Parathyroid adenoma (tissue), 2 donors: ENCODE measurements around the gene TFB1M.

Experiments
- H2AFZ ChIP-seq: fragments of 300-600 bp; sonication (generic); one replicate; pipeline ENCODE4 v1.7.0; 2017; ENCODE audit warnings: antibody characterized with exemption, mild to moderate bottlenecking
- H3K27ac ChIP-seq: fragments of 300-600 bp; sonication (generic); one replicate; pipeline ENCODE4 v1.7.0; 2017
- H3K27me3 ChIP-seq: fragments of 300-600 bp; sonication (generic); one replicate; pipeline ENCODE4 v1.7.0; 2017; ENCODE audit warnings: low read length; ENCODE audit not compliant: control insufficient read depth, insufficient read depth
- H3K36me3 ChIP-seq: fragments of 300-600 bp; sonication (generic); one replicate; pipeline ENCODE4 v1.7.0; 2017; ENCODE audit warnings: low read length; ENCODE audit not compliant: control insufficient read depth, insufficient read depth
- H3K4me1 ChIP-seq: fragments of 300-600 bp; sonication (generic); one replicate; pipeline ENCODE4 v1.7.0; 2017; ENCODE audit warnings: control low read depth
- H3K4me2 ChIP-seq: fragments of 300-600 bp; sonication (generic); one replicate; pipeline ENCODE4 v1.7.0; 2017; ENCODE audit warnings: low read length
- H3K4me3 ChIP-seq: fragments of 300-600 bp; sonication (generic); one replicate; pipeline ENCODE4 v1.7.0; 2017; ENCODE audit warnings: low read depth, low read length
- H3K79me2 ChIP-seq: fragments of 300-600 bp; sonication (generic); one replicate; pipeline ENCODE4 v1.7.0; 2017; ENCODE audit warnings: control low read depth
- H3K9ac ChIP-seq: fragments of 300-600 bp; sonication (generic); one replicate; pipeline ENCODE4 v1.7.0; 2017; ENCODE audit warnings: mild to moderate bottlenecking
- H3K9me3 ChIP-seq: fragments of 300-600 bp; sonication (generic); one replicate; pipeline ENCODE4 v1.7.0; 2017; ENCODE audit warnings: low read length; ENCODE audit not compliant: control insufficient read depth
- TF ChIP-seq, protein P1 (sequence below): fragments of 300-600 bp; sonication (generic); IDR thresholded peaks from one replicate; pipeline ENCODE4 v1.7.0; 2017; ENCODE audit warnings: antibody characterized with exemption, mild to moderate bottlenecking
- donor health status: primary hyperparathyroidism.

The TFB1M gene

DNA sequence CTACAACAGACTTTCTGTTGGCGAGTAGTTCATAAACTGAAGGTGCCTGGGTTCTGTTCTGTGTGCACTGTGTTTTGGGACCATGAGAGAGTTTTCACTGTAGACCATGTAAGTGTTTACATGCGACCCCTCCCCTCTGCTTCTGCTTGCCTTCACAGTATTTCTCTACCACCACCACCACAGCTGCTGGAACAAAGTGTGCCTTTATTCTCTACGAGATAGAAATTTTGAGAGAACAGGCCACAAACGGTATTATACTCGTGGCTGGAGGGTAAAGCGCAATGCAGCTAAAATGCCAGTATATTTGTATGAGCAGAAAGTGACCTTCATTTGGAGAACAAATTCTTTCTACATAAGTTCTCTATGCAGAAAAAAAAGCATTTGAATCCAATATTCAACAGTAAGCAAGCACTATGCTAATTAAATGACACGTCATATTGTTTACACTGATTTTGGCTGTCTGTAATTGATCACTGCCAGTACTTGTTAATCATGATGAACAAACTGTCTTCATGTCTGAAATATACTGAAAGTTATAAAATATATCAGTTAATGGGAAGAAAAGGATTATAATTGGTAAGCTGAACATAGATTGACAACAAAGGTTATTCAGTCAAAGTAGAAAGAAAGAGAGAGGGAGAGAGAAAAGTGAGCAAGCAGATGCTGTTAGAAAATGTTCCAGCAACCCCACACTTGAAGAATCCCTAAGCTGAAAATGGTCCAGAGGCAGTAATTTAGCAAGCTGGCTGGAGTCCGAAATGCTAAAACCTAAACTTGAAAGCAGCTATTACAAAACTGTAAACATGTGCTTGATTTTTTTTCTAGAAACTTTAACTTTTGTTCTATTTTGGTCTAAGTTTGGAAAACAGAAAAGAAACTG, 41.7 kb downstream of the TFB1M start:
- no peak overlapping the region for H3K4me2 ChIP-seq
- TF ChIP-seq, protein P1, sequence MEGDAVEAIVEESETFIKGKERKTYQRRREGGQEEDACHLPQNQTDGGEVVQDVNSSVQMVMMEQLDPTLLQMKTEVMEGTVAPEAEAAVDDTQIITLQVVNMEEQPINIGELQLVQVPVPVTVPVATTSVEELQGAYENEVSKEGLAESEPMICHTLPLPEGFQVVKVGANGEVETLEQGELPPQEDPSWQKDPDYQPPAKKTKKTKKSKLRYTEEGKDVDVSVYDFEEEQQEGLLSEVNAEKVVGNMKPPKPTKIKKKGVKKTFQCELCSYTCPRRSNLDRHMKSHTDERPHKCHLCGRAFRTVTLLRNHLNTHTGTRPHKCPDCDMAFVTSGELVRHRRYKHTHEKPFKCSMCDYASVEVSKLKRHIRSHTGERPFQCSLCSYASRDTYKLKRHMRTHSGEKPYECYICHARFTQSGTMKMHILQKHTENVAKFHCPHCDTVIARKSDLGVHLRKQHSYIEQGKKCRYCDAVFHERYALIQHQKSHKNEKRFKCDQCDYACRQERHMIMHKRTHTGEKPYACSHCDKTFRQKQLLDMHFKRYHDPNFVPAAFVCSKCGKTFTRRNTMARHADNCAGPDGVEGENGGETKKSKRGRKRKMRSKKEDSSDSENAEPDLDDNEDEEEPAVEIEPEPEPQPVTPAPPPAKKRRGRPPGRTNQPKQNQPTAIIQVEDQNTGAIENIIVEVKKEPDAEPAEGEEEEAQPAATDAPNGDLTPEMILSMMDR: no peak
- no peaks in the 10 kb centered on the region for H3K9me3 ChIP-seq
- H3K4me1 ChIP-seq: no peaks in the 10 kb centered on the region
- no peak overlapping the region for H3K4me3 ChIP-seq
- no peak overlapping the region for H2AFZ ChIP-seq
- no peaks in the 10 kb centered on the region for H3K27me3 ChIP-seq
- H3K9ac ChIP-seq: no peak overlapping the region
- no peak overlapping the region for H3K27ac ChIP-seq
- no peaks in the 10 kb centered on the region for H3K79me2 ChIP-seq
- no peaks in the 10 kb centered on the region for H3K36me3 ChIP-seq

DNA sequence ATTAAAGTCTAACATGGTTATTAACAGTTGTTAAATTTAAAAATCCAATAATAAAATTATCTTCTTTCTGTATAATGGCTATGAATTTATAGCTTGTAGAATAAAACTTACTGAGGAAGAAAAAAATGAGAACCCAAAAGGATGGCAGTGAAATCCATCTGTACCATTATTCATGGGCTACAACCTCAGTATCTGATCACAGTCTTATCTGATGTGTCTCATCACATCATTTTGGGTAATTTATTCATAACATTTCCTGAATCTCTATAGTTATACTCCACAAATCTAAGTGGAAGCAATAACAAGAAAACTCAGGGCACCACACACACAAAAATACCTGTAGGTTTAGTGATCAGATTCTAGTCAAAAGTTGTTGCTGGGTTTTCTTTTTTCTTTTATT, 43.1 kb downstream of the TFB1M start:
- no peaks in the 10 kb centered on the region for H3K79me2 ChIP-seq
- no peak overlapping the region for H3K27ac ChIP-seq
- no peak overlapping the region for H3K4me2 ChIP-seq
- no peak overlapping the region for H3K9ac ChIP-seq
- H3K36me3 ChIP-seq: no peaks in the 10 kb centered on the region
- H3K27me3 ChIP-seq: no peaks in the 10 kb centered on the region
- no peak overlapping the region for H2AFZ ChIP-seq
- TF ChIP-seq, protein P1: no peak
- no peaks in the 10 kb centered on the region for H3K4me1 ChIP-seq
- H3K9me3 ChIP-seq: no peaks in the 10 kb centered on the region
- H3K4me3 ChIP-seq: no peak overlapping the region

DNA sequence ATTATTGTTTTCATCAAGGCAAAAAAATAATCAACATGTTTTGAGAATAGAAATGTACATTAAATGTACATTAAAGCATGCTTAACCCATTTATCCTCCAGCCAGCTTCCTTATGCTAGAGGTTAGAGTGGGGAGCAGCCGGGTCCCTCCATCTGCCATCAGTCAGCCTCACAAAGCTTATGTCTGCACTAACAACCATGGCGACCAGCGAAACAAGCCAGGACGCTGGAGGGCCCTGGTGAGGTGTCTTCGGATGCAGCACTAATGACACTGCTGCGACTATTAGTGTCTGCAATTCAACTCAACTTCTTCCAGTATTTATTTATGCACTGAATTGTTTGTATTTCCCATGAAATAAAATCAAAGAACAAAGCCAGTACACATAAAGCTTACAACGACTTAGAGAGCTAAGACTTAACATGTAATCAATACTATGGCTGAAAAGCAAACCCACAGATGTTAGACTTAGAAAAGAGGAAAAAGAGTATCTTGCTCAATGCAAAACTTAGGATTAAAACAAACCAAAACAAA, 43.7 kb downstream of the TFB1M start:
- TF ChIP-seq, protein P1: no peak
- H3K27ac ChIP-seq: no peak overlapping the region
- H3K4me2 ChIP-seq: no peak overlapping the region
- no peaks in the 10 kb centered on the region for H3K36me3 ChIP-seq
- H3K9ac ChIP-seq: no peak overlapping the region
- H3K79me2 ChIP-seq: no peaks in the 10 kb centered on the region
- H2AFZ ChIP-seq: no peak overlapping the region
- H3K4me3 ChIP-seq: no peak overlapping the region
- H3K9me3 ChIP-seq: no peaks in the 10 kb centered on the region
- no peaks in the 10 kb centered on the region for H3K4me1 ChIP-seq
- H3K27me3 ChIP-seq: no peaks in the 10 kb centered on the region

DNA sequence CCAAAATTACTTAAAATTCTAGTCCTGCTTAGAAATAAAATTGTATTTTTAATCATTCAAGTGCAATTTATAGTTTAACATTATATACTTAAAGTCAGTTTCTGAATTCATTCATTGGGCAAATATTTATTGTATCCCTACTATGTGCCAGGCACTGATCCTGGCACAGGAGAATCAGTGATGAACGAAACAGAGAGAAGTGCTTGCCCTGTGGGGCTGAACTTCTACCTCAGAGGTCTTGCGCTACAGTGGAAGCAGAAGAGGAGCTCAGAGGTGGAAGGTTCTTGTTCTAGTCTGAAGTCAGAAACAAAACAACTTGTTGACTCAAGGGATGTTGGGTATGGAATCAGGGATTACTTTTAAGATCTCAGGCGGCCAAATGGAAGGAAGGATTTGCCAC, 44.5 kb downstream of the TFB1M start:
- no peaks in the 10 kb centered on the region for H3K79me2 ChIP-seq
- H3K27ac ChIP-seq: no peak overlapping the region
- TF ChIP-seq, protein P1: no peak
- no peaks in the 10 kb centered on the region for H3K4me1 ChIP-seq
- no peak overlapping the region for H3K4me3 ChIP-seq
- H3K9me3 ChIP-seq: no peaks in the 10 kb centered on the region
- H3K4me2 ChIP-seq: no peak overlapping the region
- no peak overlapping the region for H2AFZ ChIP-seq
- no peaks in the 10 kb centered on the region for H3K36me3 ChIP-seq
- no peaks in the 10 kb centered on the region for H3K27me3 ChIP-seq
- H3K9ac ChIP-seq: no peak overlapping the region
